Panc1 (cell line): Measurements from ENCODE around the gene TDRD5. TPM values are rescaled to one million over a fixed set of nuclear protein-coding genes. Genes with fewer than 3 reads are reported as not detected.

ENCODE experiments used
- ATAC-seq: fragments of 200-7000 bp; cut with Tn5 transposase; 2 replicates; pipeline ENCODE4 v1.9.1; 2020; ENCODE audit warnings: mild to moderate bottlenecking, moderate library complexity
- BruUV-seq: library from RNA; stranded (reverse); fragments of 400-500 nt; replicated peaks from 2 replicates; lab custom pipeline; 2021; lab: Mats Ljungman, UMichigan
- CTCF ChIA-PET: fragments of 300-600 bp; sonication (Branson Sonifier 250); formaldehyde crosslinking; loops from one replicate; lab custom pipeline; 2022; ENCODE audit warnings: antibody characterized with exemption; lab: Charles Lee
- POLR2A ChIA-PET: fragments of 300-600 bp; sonication (Branson Sonifier 250); formaldehyde crosslinking; loops from one replicate; lab custom pipeline; 2022; ENCODE audit warnings: antibody characterized with exemption; lab: Charles Lee
- DNase-seq: peaks from one replicate; pipeline ENCODE4 v3.0.0-alpha.2; 2010; ENCODE audit warnings: low read depth, low spot score
- H3K27ac ChIP-seq: 2 replicates; pipeline ENCODE4 v1.5.1; 2011; ENCODE audit warnings: mild to moderate bottlenecking, low read length, inconsistent platforms
- H3K27me3 ChIP-seq: fragments of 200-500 bp; sonication (Bioruptor generic); 2 replicates; pipeline ENCODE4 v1.6.0; 2014; ENCODE audit warnings: low read length, inconsistent platforms; ENCODE audit not compliant: control insufficient read depth, insufficient read depth
- H3K36me3 ChIP-seq: fragments of 200-500 bp; sonication (Bioruptor generic); 2 replicates; pipeline ENCODE4 v1.5.1; 2014; ENCODE audit warnings: inconsistent platforms, mild to moderate bottlenecking, low read length, moderate library complexity; ENCODE audit not compliant: control insufficient read depth, insufficient read depth
- H3K4me1 ChIP-seq: 2 replicates; pipeline ENCODE4 v1.5.1; 2011; ENCODE audit warnings: inconsistent platforms, mild to moderate bottlenecking, low read length, moderate library complexity; ENCODE audit not compliant: control insufficient read depth, insufficient read depth
- H3K4me3 ChIP-seq, 2 experiments: 2 replicates each; pipeline ENCODE4 v1.5.1; 2011 to 2012; ENCODE audit warnings: low read depth in 2 of 2, low read length in 2 of 2, mild to moderate bottlenecking in 2 of 2, inconsistent platforms in 1 of 2, moderate library complexity in 1 of 2
- H3K9me3 ChIP-seq: fragments of 200-500 bp; sonication (Bioruptor generic); 2 replicates; pipeline ENCODE4 v1.5.1; 2014; ENCODE audit warnings: low read depth, mild to moderate bottlenecking, inconsistent platforms, low read length, moderate library complexity; ENCODE audit not compliant: control insufficient read depth, insufficient read depth
- POLR2AphosphoS5 ChIP-seq: IDR thresholded peaks from 2 replicates; pipeline ENCODE4 v1.6.1; 2012; ENCODE audit warnings: mild to moderate bottlenecking, low read depth, low read length, moderate library complexity
- SIN3A ChIP-seq: IDR thresholded peaks from 2 replicates; pipeline ENCODE4 v1.6.1; 2012; ENCODE audit warnings: low read depth, mild to moderate bottlenecking, low read length, moderate library complexity, borderline replicate concordance; ENCODE audit not compliant: insufficient read depth
- TCF7L2 ChIP-seq: IDR thresholded peaks from 2 replicates; pipeline ENCODE4 v1.6.1; 2011; ENCODE audit warnings: mild to moderate bottlenecking, low read depth, low read length, inconsistent platforms
- in situ Hi-C: cut with HindIII; loops from 2 replicates; pipeline ENCODE4 v1.10.0; 2016; ENCODE audit warnings: low sequenced_read_pairs, low pct_unique_long_range_greater_than_20kb
- intact Hi-C: fragments of 100-400 bp; cut with micrococcal nuclease; formaldehyde crosslinking; loops from one replicate; pipeline ENCODE4 v1.10.0; 2022; ENCODE audit not compliant: unreplicated experiment
- total RNA-seq: library from RNA; stranded (reverse); gene quantifications from one replicate; pipeline ENCODE4 v1.2.1, GENCODE V29; 2021; ENCODE audit not compliant: unreplicated experiment
- TF ChIP-seq, protein P1 (sequence below), 2 experiments: IDR thresholded peaks; 2 replicates each; pipeline ENCODE4 v1.6.1; 2011 to 2012; ENCODE audit warnings: low read depth in 2 of 2, control low read depth in 1 of 2, low read length in 1 of 2, mild to moderate bottlenecking in 1 of 2, moderate library complexity in 1 of 2; ENCODE audit not compliant: insufficient read depth in 1 of 2
- TF ChIP-seq, protein P2 (sequence below): fragments of 450-650 bp; IDR thresholded peaks from 2 replicates; pipeline ENCODE4 v1.5.1; 2017; ENCODE audit warnings: mild to moderate bottlenecking

The TDRD5 gene
- total RNA-seq, 1 experiment from 2014 or later = 2.4 TPM

DNA sequence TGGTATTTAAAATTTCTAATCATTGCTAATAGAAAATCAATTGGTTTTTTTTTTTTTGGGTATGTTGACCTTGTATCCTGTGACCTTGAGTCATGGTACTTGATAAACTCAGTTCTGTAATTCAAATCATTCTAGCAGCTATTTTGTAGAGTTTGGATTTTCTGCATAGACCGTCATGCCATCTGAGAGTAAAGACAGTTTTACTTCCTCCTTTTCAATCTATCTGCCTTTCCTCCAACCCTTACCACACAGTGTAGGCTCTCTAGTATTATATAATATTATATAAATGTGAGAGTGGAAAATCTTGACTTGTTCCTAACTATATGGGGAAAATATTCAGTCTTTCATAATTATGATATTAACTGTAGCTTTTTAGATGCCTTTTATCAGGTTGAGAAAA is 7.0 kb downstream of the TDRD5 start:
- in situ Hi-C loops = no loop called here
- ATAC-seq (no peak), DNase-seq (no peak)
- no peak overlapping the region for H3K27ac ChIP-seq
- no peak overlapping the region for H3K4me3 ChIP-seq
- intact Hi-C loops = loop anchor here (10.0 kb wide), 2 partner anchors 216 to 344 kb away; no protein-coding TSS in a partner anchor
- ChIA-PET CTCF (interaction anchor here (0.6 kb wide), 2 partner anchors 162 to 342 kb away, joined by 3 to 13 read pairs; no protein-coding TSS in a partner anchor), POLR2A (no interaction called here)
- no peaks in the 10 kb centered on the region for H3K4me1 ChIP-seq
- H3K27me3 ChIP-seq = no peaks in the 10 kb centered on the region
- no peak for TF ChIP-seq TCF7L2
- no peak for TF ChIP-seq SIN3A
- TF ChIP-seq POLR2AphosphoS5 = no peak
- TF ChIP-seq, protein P1, sequence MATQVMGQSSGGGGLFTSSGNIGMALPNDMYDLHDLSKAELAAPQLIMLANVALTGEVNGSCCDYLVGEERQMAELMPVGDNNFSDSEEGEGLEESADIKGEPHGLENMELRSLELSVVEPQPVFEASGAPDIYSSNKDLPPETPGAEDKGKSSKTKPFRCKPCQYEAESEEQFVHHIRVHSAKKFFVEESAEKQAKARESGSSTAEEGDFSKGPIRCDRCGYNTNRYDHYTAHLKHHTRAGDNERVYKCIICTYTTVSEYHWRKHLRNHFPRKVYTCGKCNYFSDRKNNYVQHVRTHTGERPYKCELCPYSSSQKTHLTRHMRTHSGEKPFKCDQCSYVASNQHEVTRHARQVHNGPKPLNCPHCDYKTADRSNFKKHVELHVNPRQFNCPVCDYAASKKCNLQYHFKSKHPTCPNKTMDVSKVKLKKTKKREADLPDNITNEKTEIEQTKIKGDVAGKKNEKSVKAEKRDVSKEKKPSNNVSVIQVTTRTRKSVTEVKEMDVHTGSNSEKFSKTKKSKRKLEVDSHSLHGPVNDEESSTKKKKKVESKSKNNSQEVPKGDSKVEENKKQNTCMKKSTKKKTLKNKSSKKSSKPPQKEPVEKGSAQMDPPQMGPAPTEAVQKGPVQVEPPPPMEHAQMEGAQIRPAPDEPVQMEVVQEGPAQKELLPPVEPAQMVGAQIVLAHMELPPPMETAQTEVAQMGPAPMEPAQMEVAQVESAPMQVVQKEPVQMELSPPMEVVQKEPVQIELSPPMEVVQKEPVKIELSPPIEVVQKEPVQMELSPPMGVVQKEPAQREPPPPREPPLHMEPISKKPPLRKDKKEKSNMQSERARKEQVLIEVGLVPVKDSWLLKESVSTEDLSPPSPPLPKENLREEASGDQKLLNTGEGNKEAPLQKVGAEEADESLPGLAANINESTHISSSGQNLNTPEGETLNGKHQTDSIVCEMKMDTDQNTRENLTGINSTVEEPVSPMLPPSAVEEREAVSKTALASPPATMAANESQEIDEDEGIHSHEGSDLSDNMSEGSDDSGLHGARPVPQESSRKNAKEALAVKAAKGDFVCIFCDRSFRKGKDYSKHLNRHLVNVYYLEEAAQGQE (IDR thresholded peaks at IDR 0.05; ENCODE audit: insufficient read depth in 1 of 2, low read depth in 2 of 2, low read length in 1 of 2) = no peak
- TF ChIP-seq, protein P2, sequence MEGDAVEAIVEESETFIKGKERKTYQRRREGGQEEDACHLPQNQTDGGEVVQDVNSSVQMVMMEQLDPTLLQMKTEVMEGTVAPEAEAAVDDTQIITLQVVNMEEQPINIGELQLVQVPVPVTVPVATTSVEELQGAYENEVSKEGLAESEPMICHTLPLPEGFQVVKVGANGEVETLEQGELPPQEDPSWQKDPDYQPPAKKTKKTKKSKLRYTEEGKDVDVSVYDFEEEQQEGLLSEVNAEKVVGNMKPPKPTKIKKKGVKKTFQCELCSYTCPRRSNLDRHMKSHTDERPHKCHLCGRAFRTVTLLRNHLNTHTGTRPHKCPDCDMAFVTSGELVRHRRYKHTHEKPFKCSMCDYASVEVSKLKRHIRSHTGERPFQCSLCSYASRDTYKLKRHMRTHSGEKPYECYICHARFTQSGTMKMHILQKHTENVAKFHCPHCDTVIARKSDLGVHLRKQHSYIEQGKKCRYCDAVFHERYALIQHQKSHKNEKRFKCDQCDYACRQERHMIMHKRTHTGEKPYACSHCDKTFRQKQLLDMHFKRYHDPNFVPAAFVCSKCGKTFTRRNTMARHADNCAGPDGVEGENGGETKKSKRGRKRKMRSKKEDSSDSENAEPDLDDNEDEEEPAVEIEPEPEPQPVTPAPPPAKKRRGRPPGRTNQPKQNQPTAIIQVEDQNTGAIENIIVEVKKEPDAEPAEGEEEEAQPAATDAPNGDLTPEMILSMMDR = no peak
- no TSS peak for BruUV-seq
- H3K36me3 ChIP-seq = no peaks in the 10 kb centered on the region; the same call in 1 of the 2 replicates
- no peaks in the 10 kb centered on the region for H3K9me3 ChIP-seq

DNA sequence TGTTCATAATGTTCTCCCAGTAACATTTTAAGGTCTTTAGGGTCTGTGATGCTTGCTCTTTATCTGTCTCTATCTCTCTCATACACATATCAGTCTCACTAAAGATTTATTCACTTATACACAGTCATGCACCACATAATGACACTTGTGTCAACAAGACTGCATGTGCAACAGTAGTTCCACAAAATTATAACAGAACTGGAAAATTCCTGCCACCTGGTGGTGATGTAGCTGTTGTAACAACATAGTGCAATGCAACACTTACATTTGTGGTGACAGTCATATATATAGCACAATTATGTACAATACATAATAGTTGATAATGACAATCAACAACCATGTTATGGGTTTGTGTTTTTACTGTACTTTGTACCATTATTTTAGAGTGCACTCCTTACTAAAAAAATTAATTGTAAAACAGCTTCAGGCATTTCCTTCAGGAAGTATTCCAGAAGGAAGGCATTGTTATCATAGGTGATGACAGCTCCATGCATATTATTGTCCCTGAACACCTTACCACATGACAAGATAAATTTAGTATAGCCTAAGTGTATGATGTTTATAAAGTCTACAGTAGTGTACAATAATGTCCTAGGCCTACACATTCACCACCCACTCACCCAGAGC is 8.1 kb downstream of the TDRD5 start:
- Histone ChIP-seq H3K4me1 (no peaks in the 10 kb centered on the region), H3K9me3 (no peaks in the 10 kb centered on the region), H3K27ac (no peak overlapping the region), H3K4me3 (no peak overlapping the region), H3K27me3 (no peaks in the 10 kb centered on the region), H3K36me3 (no peaks in the 10 kb centered on the region; the same call in 1 of the 2 replicates)
- no TSS peak for BruUV-seq
- in situ Hi-C loops (no loop called here), intact Hi-C loops (loop anchor here (10.0 kb wide), 2 partner anchors 215 to 345 kb away; no protein-coding TSS in a partner anchor)
- ChIA-PET POLR2A (no interaction called here), CTCF (interaction anchor here (0.6 to 0.7 kb wide), 3 partner anchors 215 to 350 kb away, joined by 3 to 4 read pairs (median 3); no protein-coding TSS in a partner anchor)
- ATAC-seq (peak; percentile 90), DNase-seq (no peak)
- TF ChIP-seq SIN3A = no peak
- TF ChIP-seq POLR2AphosphoS5 = no peak
- TF ChIP-seq, protein P2 = peak; percentile 55; the same call in 1 of the 2 replicates
- TF ChIP-seq TCF7L2 = no peak
